ENCODE measurements around the gene NPW.
A peak's percentile ranks its signal among the peaks of the same experiment; 100 is the strongest.
"Not testable (repeated sequence)": the region's sequence is repeated elsewhere in the genome, so short reads cannot be mapped to it uniquely, and the experiment has no call there.

Gene NPW

GRCh38 chr16:2023092-2024031 lies 3.8 kb downstream of the NPW start:
- peak; percentile 94 to 98 for DNase-seq

- no peak for DNase-seq
Observed at GRCh38 chr16:2024032-2024420, 4.4 kb downstream of the NPW start.

GRCh38 chr16:2025251-2025650 lies 5.7 kb downstream of the NPW start:
- DNase-seq, result no peak

DNA sequence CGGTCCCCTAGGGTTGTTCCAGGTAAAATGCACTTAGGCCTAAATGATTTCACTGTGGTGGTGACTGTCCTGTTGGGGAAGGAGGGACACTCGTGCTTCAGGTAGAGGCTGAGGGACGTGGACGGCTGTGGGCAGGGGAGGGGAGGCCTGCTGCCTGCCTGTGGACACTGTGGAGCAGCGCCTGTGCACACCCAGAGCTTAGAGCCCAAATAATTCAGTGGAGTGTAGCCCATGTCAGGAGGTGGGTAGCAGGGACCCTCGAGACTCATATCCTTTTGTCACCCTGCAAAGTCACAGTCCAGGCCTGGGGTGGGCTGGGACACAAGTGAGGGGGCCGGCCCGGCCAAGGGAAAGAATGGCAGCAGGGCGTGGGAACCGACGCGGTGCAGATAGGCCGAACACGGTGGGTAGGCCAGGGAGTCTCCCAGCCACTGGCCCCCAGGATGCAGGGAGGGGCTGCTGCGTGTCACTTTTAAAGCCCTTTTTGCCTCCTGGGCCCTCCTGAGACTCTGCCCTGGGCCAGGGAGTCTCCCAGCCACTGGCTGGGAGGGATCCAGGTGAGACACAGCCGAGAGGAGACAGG lies 6.4 kb downstream of the NPW start:
- DNase-seq, result no peak

GRCh38 chr16:2026461-2027023 lies 7.0 kb downstream of the NPW start, which contains the start of gene NHERF2:
NHERF2 (plus strand) TSS chr16:2026902; CDS start chr16:2027006, 104 bp downstream.
- peak in 1 of 2 experiments; percentile 53 for DNase-seq

GRCh38 chr16:2027024-2028010 lies 7.7 kb downstream of the NPW start:
- no peak for DNase-seq

- DNase-seq, result no peak
Observed at GRCh38 chr16:2028146-2028545, 8.6 kb downstream of the NPW start.

DNA sequence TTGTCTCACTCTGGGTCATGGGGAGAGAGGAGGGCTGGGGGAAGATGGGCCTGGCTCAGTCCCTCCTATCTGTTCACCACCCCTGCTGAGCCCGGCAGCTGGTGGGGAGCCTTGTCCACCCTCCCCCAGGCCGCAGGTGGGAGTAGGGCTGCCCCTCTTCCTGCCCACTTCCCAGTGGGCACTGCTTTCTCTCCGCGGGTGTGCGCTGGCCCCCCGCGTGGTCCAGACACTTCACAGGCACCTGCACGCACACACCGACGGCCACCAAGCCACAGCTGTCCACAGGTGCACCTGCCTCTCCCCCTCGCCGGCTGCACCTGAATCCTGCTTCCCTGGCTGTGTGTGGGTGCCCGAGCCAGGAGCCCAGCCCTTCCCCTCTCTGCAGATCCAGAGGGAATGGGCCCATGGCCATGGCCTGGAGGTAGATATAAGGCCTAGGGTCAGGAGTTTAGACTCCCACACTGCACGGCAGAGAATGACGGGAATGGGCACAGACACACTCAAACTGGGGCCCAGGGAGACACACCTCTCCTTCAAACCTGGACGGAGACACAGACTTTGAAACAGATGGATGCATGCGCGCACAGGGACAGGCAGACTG lies 9.1 kb downstream of the NPW start:
- peak; percentile 40 to 51 for DNase-seq

- DNase-seq, result no peak
Observed at GRCh38 chr16:2029350-2029749, 9.8 kb downstream of the NPW start.

DNA sequence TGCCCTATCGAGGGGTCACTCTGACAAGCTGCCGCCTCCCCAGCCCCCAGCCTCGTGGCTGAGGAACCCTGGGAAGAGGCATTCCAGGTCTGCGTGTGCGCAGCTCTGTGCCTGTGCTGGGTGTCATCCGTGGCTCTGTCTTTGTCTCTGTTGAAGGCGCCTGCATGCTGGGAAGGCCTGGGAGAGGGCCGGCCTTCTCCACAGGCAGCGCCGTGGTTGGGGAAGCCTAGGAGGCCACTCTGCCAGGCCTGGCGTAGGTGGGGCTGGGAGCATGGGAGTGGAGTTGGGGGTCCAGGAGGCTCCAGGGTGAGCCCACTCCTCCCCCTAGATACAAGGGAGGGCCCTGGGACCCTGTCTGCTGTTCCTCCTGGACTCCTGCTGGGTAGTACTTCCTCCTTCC lies 10.5 kb downstream of the NPW start:
- DNase-seq, result no peak

DNA sequence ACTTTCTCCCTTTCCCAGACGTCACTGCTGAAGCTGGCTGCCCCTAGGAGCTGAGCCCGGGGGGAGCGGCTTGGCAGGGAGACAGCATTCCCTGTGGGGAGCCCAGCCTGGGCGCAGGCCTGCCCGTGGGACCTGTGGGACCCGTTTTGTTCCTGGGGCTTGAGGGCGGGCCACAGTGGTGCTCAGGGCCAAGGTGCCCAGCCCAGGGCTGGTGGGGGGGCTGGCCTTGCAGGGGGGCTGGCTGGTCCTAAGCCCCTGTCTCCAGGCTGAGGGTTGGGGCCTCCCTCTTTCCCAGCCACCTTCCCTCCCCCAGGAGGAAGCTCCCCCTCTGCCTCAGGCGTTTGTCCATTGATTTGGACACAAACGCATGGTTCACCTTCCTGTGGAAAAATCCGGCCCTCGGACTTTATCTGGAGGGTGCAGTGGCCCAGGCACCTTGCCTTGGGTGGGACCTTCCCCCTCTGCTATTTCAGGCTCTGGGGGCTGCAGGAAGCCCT lies 11.5 kb downstream of the NPW start:
- no peak for DNase-seq

DNA sequence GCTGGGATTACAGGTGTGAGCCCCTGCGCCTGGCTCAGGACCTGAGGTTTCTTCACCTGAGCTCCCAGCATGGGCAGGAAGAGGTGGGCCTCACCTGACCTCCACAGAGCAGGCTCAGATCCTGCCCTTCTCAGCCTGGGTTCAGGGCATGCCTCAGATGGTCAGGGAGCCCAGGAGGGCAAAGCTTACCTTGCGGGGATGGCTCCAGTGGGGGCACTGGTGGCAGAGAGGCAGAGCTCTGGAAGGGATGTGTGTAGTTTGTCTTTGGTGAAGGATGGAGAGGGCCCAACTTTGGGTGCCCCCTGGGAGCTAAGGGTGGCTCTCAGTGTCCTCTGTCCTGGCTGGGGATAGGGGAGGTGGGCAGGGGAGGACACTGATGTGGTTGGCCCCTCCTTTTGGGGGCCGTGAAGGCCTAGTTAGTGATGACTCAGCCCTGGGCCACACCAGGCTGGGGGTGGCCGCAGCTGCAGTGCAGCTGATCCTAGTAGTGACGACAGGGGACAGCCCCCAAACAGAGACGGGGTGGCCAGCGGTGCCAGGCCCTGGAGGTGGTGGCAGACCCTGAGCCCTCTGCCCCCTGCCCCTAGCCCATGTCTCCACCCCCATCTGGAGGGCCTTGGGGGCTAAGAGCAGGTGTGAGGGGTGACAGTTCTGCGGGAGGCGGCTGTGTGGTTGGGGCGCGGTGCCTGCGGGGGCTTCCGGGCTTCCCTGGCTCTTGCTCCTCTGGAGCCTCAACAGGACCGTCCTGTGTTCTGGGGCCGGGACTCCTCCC lies 12.9 kb downstream of the NPW start:
- DNase-seq, result no peak

DNA sequence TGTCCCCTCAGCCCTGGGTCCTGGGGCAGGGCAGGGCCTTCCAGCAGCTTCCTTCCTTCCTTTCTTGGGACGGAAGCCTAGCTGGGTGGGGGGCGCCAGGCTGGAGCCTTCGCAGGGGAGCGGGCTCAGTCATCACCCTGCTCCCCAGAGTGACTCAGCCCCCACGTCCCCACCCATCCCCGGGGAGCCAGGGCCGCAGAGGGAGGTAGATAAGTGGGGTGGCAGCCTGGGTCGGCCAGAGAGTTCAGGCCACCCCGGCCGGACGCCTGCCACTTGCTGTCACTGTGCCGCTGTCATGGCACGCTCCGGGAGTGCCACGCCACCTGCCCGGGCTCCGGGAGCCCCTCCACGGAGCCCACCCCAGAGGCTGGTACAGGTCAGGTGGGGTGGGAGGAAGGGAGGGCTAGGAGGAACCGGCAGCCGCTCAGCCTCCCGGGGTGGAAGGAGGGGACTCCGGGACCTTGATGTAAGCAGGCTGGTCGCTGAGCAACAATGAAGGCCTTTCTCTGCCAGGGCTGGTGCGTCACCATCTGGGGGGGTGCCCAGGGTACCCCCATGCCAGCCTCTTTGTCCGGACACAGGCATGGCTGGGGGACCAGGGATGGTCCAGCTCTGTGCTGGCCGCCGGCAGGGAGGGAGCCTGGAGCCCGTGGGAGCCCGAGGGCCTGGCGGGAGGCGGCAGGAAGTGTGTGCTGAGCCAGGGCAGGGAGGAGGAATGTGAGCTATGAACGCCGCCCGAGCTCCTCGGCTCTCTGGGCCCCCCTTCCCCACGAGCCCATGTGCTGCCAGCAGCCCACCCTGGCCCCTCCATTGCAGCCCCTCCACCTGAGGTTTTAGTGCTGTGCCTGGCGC lies 13.7 kb downstream of the NPW start:
- DNase-seq, result no peak

GRCh38 chr16:2033909-2034695 lies 14.5 kb downstream of the NPW start:
- DNase-seq, result not testable (repeated sequence)

DNA sequence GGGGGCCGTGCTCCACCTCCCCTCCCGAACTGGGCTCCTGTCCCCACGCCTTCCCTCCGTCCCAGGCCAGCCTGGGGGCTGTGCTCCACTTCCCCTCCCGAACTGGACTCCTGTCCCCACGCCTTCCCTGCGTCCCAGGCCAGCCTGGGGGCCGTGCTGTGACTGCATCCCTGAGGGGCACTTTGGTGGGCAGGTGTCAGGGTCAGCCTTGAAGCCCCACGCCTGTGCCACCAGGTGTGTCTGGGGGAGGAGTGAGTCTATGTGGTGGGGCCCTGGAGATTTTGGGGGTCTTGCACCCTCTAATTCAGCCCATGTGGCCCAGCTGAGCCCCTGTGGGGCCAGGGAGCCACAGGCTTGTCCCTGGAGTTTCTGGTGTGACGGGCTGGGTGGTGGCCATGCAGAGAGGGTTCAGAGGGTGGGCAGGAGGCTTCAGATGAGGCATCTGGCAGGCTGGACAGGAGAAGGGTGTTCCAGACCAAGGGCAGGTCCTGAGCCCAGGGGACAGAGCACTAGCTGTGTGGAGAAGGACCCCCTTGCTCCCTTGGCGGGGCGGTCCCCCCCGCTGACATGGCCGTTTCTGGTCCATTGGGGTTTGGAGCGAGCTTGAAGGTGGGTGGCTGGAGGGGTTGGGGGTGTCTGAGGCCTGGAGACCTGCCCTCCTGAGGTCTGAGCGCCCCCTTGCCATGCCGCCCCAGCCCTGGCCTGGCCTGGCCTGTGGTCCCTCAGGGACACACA lies 15.3 kb downstream of the NPW start:
- no peak for DNase-seq

DNA sequence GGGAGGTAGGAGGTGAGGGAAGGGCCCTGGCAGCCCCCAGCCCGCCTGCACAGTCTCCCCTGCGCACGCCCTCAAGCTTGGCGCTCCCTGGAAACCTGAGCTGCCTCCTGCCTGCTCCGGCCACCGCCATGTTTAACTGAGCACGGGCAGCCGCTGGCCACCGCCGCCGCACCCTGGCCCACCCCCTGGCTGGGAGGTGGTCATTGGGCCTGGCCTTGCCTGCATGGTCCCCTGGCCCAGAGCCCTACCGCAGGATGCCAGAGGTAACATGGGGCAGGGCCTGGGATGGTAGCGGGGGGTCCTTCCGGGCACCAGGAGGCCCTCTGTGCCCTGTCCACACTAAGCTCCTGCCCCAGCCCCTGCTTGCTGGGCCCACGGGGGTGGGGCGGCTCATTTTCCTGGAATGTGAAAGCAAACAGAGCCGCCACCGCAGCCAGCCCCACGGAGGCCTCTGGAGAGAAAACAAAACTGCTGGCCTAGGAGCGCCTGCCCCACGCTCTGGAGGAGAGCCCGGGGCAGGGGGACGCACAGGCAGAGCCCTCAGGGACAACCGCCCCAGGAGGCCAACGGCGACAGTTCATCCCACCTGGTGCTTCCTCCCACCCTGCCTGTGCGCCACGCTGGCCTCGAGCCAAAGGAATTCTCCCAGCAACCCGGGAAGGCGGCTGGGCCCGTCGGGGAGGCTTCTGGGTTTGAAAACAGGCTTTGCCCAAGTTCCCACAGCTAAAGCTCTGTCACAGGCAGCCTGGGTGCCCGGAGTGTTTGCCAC lies 16.0 kb downstream of the NPW start:
- DNase-seq, result peak; percentile 30 to 43

DNA sequence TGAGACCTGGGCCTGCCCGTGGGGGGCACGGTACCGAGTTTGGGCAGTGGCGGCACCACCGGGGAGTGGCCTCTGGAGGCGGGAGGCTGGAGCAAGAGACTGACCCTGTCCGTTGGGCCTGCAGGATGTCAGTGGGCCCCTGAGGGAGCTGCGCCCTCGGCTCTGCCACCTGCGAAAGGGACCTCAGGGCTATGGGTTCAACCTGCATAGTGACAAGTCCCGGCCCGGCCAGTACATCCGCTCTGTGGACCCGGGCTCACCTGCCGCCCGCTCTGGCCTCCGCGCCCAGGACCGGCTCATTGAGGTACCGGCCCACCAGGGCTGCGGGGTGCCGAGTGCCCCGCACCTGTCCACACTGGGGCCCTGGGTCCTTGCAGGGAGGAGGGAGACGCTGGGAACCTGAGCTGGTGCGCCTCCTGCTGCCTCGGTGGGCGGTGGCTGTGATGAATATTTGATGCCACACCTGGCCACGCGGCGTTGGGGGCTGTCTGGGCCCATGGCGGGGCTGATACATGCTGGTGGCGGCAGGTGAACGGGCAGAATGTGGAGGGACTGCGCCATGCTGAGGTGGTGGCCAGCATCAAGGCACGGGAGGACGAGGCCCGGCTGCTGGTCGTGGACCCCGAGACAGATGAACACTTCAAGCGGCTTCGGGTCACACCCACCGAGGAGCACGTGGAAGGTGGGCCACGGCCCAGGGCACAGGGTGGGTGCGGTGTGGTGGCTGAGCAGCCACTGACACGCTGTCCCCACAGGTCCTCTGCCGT lies 16.8 kb downstream of the NPW start:
- DNase-seq, result no peak

Data from NCI-H187 (cell line).